A204.1 (cell line): ENCODE data around the gene FGF2.
A peak's percentile ranks its signal among the peaks of the same experiment; 100 is the strongest.

Experiments
- FAIRE-seq: peaks from 2 replicates; lab custom pipeline; 2012; peaks lifted over from hg19 to GRCh38; lab: Jason Lieb, UNC

FGF2 gene

DNA sequence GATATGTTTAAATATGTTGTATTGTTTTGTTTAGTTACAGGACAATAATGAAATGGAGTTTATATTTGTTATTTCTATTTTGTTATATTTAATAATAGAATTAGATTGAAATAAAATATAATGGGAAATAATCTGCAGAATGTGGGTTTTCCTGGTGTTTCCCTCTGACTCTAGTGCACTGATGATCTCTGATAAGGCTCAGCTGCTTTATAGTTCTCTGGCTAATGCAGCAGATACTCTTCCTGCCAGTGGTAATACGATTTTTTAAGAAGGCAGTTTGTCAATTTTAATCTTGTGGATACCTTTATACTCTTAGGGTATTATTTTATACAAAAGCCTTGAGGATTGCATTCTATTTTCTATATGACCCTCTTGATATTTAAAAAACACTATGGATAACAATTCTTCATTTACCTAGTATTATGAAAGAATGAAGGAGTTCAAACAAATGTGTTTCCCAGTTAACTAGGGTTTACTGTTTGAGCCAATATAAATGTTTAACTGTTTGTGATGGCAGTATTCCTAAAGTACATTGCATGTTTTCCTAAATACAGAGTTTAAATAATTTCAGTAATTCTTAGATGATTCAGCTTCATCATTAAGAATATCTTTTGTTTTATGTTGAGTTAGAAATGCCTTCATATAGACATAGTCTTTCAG lies 68.8 kb downstream of the FGF2 start:
- FAIRE-seq: peak; percentile 90

- FAIRE-seq: no peak
These were observed 69.6 kb downstream of the FGF2 start for GRCh38 chr4:122896270-122896669.

DNA sequence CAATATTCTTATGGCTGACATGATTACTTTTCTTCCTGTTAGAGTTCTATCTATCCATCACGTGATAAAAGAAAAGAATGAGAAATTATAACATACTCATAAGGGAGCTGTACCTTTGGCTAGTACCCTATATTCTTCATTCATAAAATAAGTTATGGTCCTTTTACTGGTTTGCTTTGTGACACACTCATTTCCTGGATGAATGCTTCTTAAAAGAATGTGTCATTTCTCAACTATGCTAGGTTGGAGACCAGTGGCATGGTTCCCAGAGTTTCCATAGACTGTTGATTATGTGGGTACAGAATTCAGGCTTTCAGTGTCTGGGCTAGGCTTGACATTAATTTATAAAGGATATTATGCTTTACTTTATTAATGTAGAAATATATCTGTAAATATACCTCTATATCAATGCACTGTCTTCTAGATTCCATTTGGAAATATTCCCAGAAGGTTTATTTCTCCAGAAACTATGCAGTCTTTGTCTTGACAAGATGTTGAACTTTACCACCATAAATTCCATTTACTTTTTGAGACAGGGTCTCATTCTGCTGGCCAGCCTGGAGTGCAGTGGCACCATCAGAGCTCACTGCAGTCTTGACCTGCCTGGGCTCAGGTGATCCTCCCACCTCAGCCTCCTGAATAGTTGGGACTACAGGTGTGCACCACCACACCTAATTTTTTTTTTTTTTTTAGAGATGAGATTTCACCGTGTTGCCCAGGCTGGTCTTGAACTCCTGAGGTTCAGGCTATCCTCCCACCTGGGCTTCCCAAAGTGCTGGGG lies 71.9 kb downstream of the FGF2 start:
- FAIRE-seq: peak; percentile 98

DNA sequence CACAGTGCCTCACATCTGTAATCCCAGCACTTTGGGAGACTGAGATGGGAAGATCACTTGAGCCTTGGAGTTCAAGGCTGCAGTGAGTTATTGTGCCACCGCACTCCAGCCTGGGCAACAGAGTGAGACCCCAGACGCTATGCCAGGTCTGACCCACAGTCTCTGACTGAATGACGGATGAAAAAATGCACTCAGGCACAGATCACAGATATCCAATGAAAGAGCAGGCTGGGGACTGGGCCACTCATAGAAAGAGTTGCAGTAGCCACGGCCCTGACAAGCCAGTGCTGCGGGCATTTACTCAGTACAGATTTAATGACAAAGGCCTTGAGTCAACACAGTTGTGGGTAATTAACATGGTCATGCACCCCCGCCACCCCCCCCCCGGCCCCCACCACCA lies 73.1 kb downstream of the FGF2 start:
- no peak for FAIRE-seq

DNA sequence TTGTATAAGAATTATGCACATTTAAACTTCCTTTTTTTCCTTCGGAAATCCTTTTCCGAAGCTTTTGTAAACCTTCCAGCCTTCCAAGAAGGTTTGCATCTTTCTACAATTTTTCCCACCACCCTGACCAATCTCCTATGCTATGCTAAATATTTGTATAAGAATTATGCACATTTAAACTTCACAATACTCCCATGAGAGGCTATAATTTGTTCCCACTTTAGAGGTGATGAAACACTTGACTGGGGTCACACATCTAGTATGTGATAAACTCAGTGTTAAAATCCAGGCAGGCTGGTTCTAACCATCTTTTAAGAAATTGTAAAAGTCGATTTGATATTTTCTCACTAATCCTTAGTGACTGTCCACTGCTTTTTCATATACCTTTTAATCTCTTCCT lies 73.7 kb downstream of the FGF2 start:
- no peak for FAIRE-seq

DNA sequence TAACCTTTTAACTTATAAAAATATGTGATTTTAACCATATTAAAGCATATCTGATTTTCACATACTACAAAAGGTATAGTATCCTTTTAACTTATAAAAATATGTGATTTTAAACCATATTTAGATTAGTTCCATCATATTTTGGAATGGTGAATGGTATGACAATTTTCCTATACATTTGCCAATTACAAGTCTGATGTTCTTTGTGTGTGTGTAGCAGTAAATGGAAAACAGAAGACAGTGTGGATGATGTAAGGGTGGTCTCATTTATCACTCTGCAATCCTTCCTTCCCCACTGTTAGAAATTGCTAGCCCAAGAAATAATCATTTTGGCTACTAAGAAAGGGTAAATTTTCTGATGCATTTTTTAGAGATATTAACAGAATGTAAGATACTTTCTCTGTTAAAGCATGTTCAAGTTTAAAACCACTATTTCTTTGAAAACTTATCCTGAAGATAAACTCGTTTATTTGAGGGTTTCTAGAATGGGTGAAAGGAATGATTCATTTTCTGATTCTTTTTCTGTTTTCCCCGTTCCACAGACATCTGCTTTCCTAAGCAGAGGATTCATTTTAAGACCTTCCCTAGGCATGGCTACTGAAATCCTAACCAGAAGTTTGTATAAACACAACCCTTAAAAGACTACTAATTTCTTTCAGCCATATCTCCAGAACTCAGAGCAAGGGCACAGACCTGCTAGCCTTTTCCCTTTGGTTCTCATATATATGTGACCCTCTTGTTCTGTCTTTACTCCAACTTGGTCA lies 74.8 kb downstream of the FGF2 start:
- peak; percentile 85 for FAIRE-seq

DNA sequence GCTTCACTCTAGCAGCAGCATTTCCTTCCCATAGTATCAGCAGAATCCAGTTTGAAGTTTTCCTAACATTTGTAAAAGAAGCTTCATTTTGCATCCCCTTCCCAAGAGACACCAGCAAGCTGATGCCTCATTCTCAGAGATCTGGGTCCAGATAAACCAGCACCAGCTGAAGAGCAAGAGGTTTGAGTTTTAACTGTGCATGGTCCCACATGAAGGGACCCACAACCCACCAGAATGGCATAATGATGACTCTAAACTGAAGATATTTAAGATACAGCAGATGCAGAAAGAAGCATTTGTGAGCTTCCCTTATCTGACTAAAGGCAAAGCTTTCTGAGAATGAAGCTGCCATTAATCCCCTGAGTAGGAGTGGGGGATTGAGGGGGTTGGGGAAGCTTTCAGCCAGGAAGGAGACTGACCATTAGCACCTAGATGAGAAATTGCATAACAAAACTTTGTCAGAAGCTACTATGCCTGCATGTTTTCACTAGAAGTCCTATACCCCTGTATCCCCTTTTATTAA lies 77.2 kb downstream of the FGF2 start:
- no peak for FAIRE-seq

DNA sequence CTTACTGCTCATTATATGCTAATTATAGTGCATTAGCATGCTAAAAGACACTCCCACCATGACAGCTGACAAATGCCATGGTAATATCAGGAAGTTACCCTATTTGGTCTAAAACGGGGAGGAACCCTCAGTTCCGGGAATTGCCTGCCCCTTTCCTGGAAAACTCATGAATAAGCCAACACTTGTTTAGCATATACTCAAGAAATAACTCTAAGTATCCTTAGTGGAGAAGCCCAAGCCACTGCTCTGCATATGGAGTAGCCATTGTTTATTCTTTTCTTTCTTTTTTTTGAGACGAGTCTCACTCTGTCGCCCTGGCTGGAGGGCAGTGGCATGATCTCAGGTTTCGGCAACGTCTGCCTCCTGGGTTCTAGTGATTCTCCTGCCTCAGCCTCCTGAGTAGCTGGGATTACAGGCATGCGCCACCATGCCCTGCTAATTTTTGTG lies 80.3 kb downstream of the FGF2 start:
- FAIRE-seq: no peak

DNA sequence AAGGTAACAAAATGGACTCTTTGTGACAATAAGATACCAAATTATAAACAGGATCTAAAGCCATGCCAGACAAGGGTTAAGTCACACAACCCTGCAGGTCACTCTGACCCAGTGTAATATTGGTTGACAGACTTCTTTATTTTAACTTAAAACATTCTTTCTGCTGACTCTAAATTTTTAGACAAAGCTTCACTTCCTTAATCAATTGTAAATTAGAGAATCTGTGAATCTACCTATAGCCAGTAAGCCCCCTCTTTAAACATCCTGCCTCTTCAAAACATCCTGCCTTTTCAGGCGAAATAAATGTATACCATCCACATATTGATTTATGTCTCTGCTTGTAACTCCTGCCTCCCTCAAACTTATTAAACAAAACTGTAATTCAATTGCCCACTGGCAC lies 81.6 kb downstream of the FGF2 start:
- FAIRE-seq: no peak

- FAIRE-seq: no peak
These were observed 83.1 kb downstream of the FGF2 start for GRCh38 chr4:122909683-122910082.

DNA sequence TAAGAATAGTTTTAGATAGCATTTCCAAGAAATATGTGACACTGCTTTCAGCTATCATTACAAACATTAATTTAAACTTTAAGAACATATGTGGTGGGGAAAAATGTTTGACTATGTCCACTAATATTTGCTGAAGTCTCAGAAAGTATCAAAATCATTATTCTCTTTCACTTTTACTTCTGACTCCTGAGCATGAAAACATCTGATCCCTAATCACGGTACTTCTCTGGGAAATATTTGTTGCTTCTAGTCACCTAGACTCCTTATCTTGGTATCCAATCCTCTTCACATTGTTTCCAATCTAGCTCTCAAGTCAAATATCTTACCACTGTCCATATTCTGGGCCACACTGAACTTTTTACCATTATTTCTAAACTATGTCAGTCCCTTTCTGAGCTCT lies 85.0 kb downstream of the FGF2 start:
- peak; percentile 56 for FAIRE-seq

GRCh38 chr4:122912810-122913575 lies 86.4 kb downstream of the FGF2 start:
- no peak for FAIRE-seq

GRCh38 chr4:122914292-122914904 lies 87.8 kb downstream of the FGF2 start:
- FAIRE-seq: peak; percentile 95

- FAIRE-seq: no peak
These were observed 88.3 kb downstream of the FGF2 start for GRCh38 chr4:122914938-122915337.

GRCh38 chr4:122917731-122918130 lies 91.1 kb downstream of the FGF2 start:
- no peak for FAIRE-seq

DNA sequence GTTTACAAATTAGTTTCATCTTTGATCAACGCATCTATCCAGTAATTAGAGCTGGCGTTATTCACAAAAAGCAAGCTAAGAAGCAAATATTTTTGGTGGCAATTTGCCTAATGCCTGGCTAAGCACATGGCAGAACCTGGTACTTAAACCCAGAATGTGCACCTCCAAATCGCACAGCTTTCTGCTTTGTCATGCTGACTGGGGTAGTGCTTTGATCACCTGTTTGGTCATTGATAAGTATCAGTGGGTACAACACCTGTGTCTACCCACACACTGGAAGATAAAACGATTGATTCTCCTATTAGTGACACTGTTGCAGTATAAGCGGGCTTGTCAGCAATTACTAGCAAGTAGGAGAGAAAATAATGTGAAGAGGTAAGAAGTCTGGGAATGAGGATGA lies 93.8 kb downstream of the FGF2 start:
- FAIRE-seq: no peak

DNA sequence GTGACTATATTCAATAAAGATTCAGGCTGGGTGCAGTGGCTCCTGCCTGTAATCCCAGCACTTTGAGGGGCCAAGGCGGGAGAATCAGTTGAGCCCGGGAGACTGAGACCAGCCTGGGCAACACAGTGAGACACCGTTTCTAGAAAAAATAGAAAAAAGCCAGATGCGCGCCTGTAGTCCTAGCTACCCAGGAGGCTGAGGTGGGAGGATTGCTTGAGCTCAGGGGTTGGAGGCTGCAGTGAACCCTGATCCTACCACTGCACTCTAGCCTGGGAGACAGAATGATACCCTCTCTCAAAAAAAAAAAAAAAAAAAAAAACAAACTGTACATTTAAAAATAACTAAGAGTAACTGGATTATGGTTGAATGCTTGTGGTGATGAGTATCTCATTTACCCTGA lies 94.7 kb downstream of the FGF2 start:
- FAIRE-seq: no peak

GRCh38 chr4:122921971-122922876 lies 95.6 kb downstream of the FGF2 start, which contains the start of gene NUDT6:
Gene NUDT6 (minus strand): TSS chr4:122922597. CDS start chr4:122922572, 25 bp downstream.
- no peak for FAIRE-seq

DNA sequence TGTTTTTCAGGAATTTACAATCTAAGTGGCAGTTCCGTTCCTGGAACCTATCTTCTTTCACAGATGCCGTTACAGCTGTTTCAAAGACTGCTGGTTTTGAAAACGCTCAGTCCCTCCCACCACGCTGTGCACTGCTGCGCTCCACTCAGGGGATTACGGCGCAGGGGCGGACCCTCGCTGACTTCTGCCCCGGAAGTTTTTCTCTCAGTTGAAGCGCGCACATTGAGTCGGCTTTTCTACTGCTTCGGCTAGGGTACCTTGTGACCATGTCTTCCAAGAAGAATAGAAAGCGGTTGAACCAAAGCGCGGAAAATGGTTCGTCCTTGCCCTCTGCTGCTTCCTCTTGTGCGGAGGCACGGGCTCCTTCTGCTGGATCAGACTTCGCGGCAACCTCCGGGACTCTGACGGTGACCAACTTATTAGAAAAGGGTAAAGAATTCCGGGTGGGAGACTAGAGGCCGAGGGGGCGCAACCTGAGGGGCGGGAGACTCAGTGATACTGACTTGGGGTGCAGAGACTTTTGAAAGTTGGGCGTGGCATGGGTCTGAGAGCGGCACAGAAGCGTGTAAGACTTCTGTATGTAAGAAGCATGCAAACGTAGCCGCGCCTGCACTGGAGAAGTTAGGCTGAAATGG lies 96.4 kb downstream of the FGF2 start:
- peak; percentile 95 for FAIRE-seq

- no peak for FAIRE-seq
These were observed 102.3 kb downstream of the FGF2 start for GRCh38 chr4:122928930-122929329.
